ENCODE data around the gene GTF2F2. TPM values are rescaled to one million over a fixed set of nuclear protein-coding genes. Genes with fewer than 3 reads are reported as not detected.

Gene GTF2F2
- total RNA-seq, 1 experiment from 2014 or later = 28.1 TPM

- intact Hi-C loops (cut with micrococcal nuclease; ENCODE audit: unreplicated experiment) = no loop called here
- no peak overlapping the region for H3K27ac Mint-ChIP-seq (ENCODE audit: unreplicated experiment)
- H3K9me3 ChIP-seq = no peaks in the 10 kb centered on the region
- no peaks in the 10 kb centered on the region for H3K9me3 Mint-ChIP-seq (ENCODE audit: unreplicated experiment)
- peaks cover 7% of the 10 kb centered on the region for H3K4me1 ChIP-seq
- TF ChIP-seq, protein P1, sequence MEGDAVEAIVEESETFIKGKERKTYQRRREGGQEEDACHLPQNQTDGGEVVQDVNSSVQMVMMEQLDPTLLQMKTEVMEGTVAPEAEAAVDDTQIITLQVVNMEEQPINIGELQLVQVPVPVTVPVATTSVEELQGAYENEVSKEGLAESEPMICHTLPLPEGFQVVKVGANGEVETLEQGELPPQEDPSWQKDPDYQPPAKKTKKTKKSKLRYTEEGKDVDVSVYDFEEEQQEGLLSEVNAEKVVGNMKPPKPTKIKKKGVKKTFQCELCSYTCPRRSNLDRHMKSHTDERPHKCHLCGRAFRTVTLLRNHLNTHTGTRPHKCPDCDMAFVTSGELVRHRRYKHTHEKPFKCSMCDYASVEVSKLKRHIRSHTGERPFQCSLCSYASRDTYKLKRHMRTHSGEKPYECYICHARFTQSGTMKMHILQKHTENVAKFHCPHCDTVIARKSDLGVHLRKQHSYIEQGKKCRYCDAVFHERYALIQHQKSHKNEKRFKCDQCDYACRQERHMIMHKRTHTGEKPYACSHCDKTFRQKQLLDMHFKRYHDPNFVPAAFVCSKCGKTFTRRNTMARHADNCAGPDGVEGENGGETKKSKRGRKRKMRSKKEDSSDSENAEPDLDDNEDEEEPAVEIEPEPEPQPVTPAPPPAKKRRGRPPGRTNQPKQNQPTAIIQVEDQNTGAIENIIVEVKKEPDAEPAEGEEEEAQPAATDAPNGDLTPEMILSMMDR (IDR thresholded peaks at IDR 0.05; ENCODE audit: insufficient read depth in 1 of 2, low read depth in 1 of 2, low read length in 1 of 2, severe bottlenecking in 1 of 2, unreplicated experiment in 1 of 2) = no peak
- ChIA-PET POLR2A (no interaction called here), CTCF (no interaction called here)
- H3K27me3 Mint-ChIP-seq (ENCODE audit: insufficient read depth, unreplicated experiment) = peaks cover 4% of the 10 kb centered on the region
- H3K4me3 Mint-ChIP-seq (ENCODE audit: unreplicated experiment) = no peak overlapping the region
- peaks cover 77% of the 10 kb centered on the region for H3K36me3 Mint-ChIP-seq (ENCODE audit: insufficient read depth, unreplicated experiment)
- H3K4me1 Mint-ChIP-seq (ENCODE audit: low read depth, unreplicated experiment) = peaks cover 11% of the 10 kb centered on the region
- no peak for DNase-seq
- no peaks in the 10 kb centered on the region for H3K27me3 ChIP-seq (replicated peaks; ENCODE audit: control insufficient read depth, insufficient read depth, low read length)
- no peak overlapping the region for H3K4me3 ChIP-seq (ENCODE audit: low read depth, low read length)
- no peaks in the 10 kb centered on the region for H3K36me3 ChIP-seq (ENCODE audit: control insufficient read depth, insufficient read depth, low read length)
- BruUV-seq (replicated peaks) = no TSS peak
These were observed 207.1 kb downstream of the GTF2F2 start for GRCh38 chr13:45327253-45327955.

GRCh38 chr13:45328661-45329111, 208.4 kb downstream of the GTF2F2 start:
- Mint-ChIP-seq H3K27ac (ENCODE audit: unreplicated experiment) (no peak overlapping the region), H3K27me3 (ENCODE audit: insufficient read depth, unreplicated experiment) (peaks cover 3% of the 10 kb centered on the region), H3K4me3 (ENCODE audit: unreplicated experiment) (no peak overlapping the region), H3K4me1 (ENCODE audit: low read depth, unreplicated experiment) (peaks cover 19% of the 10 kb centered on the region), H3K36me3 (ENCODE audit: insufficient read depth, unreplicated experiment) (peaks cover 83% of the 10 kb centered on the region), H3K9me3 (ENCODE audit: unreplicated experiment) (no peaks in the 10 kb centered on the region)
- TF ChIP-seq, protein P1 (IDR thresholded peaks at IDR 0.05; ENCODE audit: insufficient read depth in 1 of 2, low read depth in 1 of 2, low read length in 1 of 2, severe bottlenecking in 1 of 2, unreplicated experiment in 1 of 2) = no peak
- Histone ChIP-seq H3K36me3 (ENCODE audit: control insufficient read depth, insufficient read depth, low read length) (no peaks in the 10 kb centered on the region), H3K9me3 (no peaks in the 10 kb centered on the region), H3K27me3 (replicated peaks; ENCODE audit: control insufficient read depth, insufficient read depth, low read length) (no peaks in the 10 kb centered on the region), H3K4me3 (ENCODE audit: low read depth, low read length) (no peak overlapping the region), H3K4me1 (peaks cover 20% of the 10 kb centered on the region)
- no peak for DNase-seq
- CTCF ChIA-PET = interaction anchor here (0.6 kb wide), 1 partner anchor 30 kb away, joined by 13 read pairs; no protein-coding TSS in a partner anchor
- POLR2A ChIA-PET = interaction anchor here (0.5 to 4.8 kb wide), 4 partner anchors 12 to 496 kb away, joined by 3 to 26 read pairs (median 3); partner anchors contain the start of gene TPT1
- intact Hi-C loops (cut with micrococcal nuclease; ENCODE audit: unreplicated experiment) = no loop called here
- BruUV-seq (replicated peaks) = no TSS peak

DNA sequence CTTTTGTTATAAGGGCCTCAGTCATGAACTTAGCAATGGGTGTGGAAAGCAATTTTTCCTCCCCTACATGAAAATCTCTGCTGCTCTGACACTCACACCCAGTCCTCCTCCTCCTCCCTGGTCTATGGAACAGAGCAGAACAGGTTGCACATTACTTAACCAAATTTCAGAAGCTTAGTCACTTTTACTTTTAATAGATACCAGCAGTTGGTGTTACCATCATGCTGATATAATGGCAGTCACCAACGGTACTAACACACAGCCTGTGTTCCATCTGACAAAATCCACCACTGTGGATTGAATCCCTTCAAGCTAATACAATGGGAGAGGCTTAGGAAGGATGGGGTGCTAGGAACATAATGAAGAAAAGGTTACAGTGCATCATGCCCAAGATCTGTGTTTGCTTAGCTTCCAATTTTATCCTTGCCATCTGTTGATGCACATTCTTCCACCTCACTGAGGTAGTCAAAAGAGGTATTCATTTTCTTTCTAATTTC, 210.9 kb downstream of the GTF2F2 start:
- ChIA-PET POLR2A (interaction anchor here (0.6 to 4.8 kb wide), 3 partner anchors 10 to 134 kb away, joined by 3 to 26 read pairs (median 6); partner anchors contain the start of genes COG3 and TPT1), CTCF (no interaction called here)
- H3K27me3 Mint-ChIP-seq (ENCODE audit: insufficient read depth, unreplicated experiment) = no peaks in the 10 kb centered on the region
- no peak overlapping the region for H3K4me3 Mint-ChIP-seq (ENCODE audit: unreplicated experiment)
- H3K27ac Mint-ChIP-seq (ENCODE audit: unreplicated experiment) = no peak overlapping the region
- H3K4me3 ChIP-seq (ENCODE audit: low read depth, low read length) = no peak overlapping the region
- intact Hi-C loops (cut with micrococcal nuclease; ENCODE audit: unreplicated experiment) = no loop called here
- no peaks in the 10 kb centered on the region for H3K9me3 ChIP-seq
- BruUV-seq (replicated peaks) = no TSS peak
- H3K4me1 Mint-ChIP-seq (ENCODE audit: low read depth, unreplicated experiment) = peaks cover 40% of the 10 kb centered on the region
- H3K4me1 ChIP-seq = peaks cover 35% of the 10 kb centered on the region
- no peaks in the 10 kb centered on the region for H3K27me3 ChIP-seq (replicated peaks; ENCODE audit: control insufficient read depth, insufficient read depth, low read length)
- TF ChIP-seq, protein P1 (IDR thresholded peaks at IDR 0.05; ENCODE audit: insufficient read depth in 1 of 2, low read depth in 1 of 2, low read length in 1 of 2, severe bottlenecking in 1 of 2, unreplicated experiment in 1 of 2) = no peak
- no peaks in the 10 kb centered on the region for H3K9me3 Mint-ChIP-seq (ENCODE audit: unreplicated experiment)
- 0 out of 2 replicates have a peak, but pooled peaks cover 3% of the 10 kb centered on the region for H3K36me3 ChIP-seq (ENCODE audit: control insufficient read depth, insufficient read depth, low read length)
- no peak for DNase-seq
- H3K36me3 Mint-ChIP-seq (ENCODE audit: insufficient read depth, unreplicated experiment) = peaks cover 94% of the 10 kb centered on the region

Data from Caco-2 (cell line).